ENCODE data around the gene ACVRL1.

ACVRL1 gene

GRCh38 chr12:51896236-51896635 is 11.1 kb upstream of the ACVRL1 start:
- DNase-seq (ENCODE audit: low read depth in 4 of 4, low spot score in 1 of 4), result no peak

GRCh38 chr12:51897181-51897580 is 10.1 kb upstream of the ACVRL1 start:
- no peak for DNase-seq (ENCODE audit: low read depth in 4 of 4, low spot score in 1 of 4)

GRCh38 chr12:51898506-51898905 is 8.8 kb upstream of the ACVRL1 start:
- no peak for DNase-seq (ENCODE audit: low read depth in 4 of 4, low spot score in 1 of 4)

GRCh38 chr12:51898937-51899336 is 8.4 kb upstream of the ACVRL1 start:
- DNase-seq (ENCODE audit: low read depth in 4 of 4, low spot score in 1 of 4), result no peak

- DNase-seq (ENCODE audit: low read depth in 4 of 4, low spot score in 1 of 4), result no peak
These were observed 6.9 kb upstream of the ACVRL1 start for GRCh38 chr12:51900323-51900889.

- no peak for DNase-seq (ENCODE audit: low read depth in 4 of 4, low spot score in 1 of 4)
These were observed 6.0 kb upstream of the ACVRL1 start for GRCh38 chr12:51901121-51901817.

GRCh38 chr12:51901881-51902280 is 5.4 kb upstream of the ACVRL1 start:
- DNase-seq (ENCODE audit: low read depth in 4 of 4, low spot score in 1 of 4), result no peak

- no peak for DNase-seq (ENCODE audit: low read depth in 4 of 4, low spot score in 1 of 4)
These were observed 2.3 kb upstream of the ACVRL1 start for GRCh38 chr12:51904951-51905470.

GRCh38 chr12:51905471-51906429 is 1.6 kb upstream of the ACVRL1 start:
- DNase-seq (ENCODE audit: low read depth in 4 of 4, low spot score in 1 of 4), result no peak

- DNase-seq (ENCODE audit: low read depth in 4 of 4, low spot score in 1 of 4), result no peak
These were observed 748 bp upstream of the ACVRL1 start for GRCh38 chr12:51906430-51907082.

GRCh38 chr12:51907856-51908425 is 637 bp downstream of the ACVRL1 start:
- DNase-seq (ENCODE audit: low read depth in 4 of 4, low spot score in 1 of 4), result no peak

- no peak for DNase-seq (ENCODE audit: low read depth in 4 of 4, low spot score in 1 of 4)
These were observed 1.7 kb downstream of the ACVRL1 start for GRCh38 chr12:51908876-51909592.

GRCh38 chr12:51910168-51910567 is 2.9 kb downstream of the ACVRL1 start:
- no peak for DNase-seq (ENCODE audit: low read depth in 4 of 4, low spot score in 1 of 4)

- DNase-seq (ENCODE audit: low read depth in 4 of 4, low spot score in 1 of 4), result no peak
These were observed 3.4 kb downstream of the ACVRL1 start for GRCh38 chr12:51910691-51911090.

- DNase-seq (ENCODE audit: low read depth in 4 of 4, low spot score in 1 of 4), result no peak
These were observed 4.0 kb downstream of the ACVRL1 start for GRCh38 chr12:51911307-51911706.

- no peak for DNase-seq (ENCODE audit: low read depth in 4 of 4, low spot score in 1 of 4)
These were observed 4.7 kb downstream of the ACVRL1 start for GRCh38 chr12:51911788-51912711.

GRCh38 chr12:51913071-51914033 is 6.0 kb downstream of the ACVRL1 start:
- DNase-seq (ENCODE audit: low read depth in 4 of 4, low spot score in 1 of 4), result no peak
